Aorta (tissue), 5 donors: ENCODE results near the gene PDE6D. TPM values are rescaled to one million over a fixed set of nuclear protein-coding genes. Genes with fewer than 3 reads are reported as not detected.

ENCODE experiments used
- ATAC-seq: fragments of 200-7000 bp; cut with Tn5 transposase; one replicate; pipeline ENCODE4 v1.9.1; 2022; ENCODE audit warnings: moderate library complexity; ENCODE audit not compliant: low FRiP score
- DNase-seq, 2 donors: peaks; one replicate each; pipeline ENCODE4 v3.0.0-alpha.2; 2020
- H3K27ac ChIP-seq, 2 donors: one replicate each; pipeline ENCODE4 v1.5.1; 2013; ENCODE audit warnings: low read length in 2 of 2, mild to moderate bottlenecking in 2 of 2, moderate library complexity in 2 of 2, control low read depth in 1 of 2, inconsistent platforms in 1 of 2, low read depth in 1 of 2
- H3K27me3 ChIP-seq, 2 donors: one replicate each; pipeline ENCODE4 v1.6.1; 2013; ENCODE audit warnings: control low read depth in 1 of 2, low read length in 1 of 2, mild to moderate bottlenecking in 1 of 2, moderate library complexity in 1 of 2; ENCODE audit not compliant: insufficient read depth in 2 of 2, control insufficient read depth in 1 of 2
- H3K36me3 ChIP-seq, 2 donors: one replicate each; pipeline ENCODE4 v1.6.1; 2013; ENCODE audit warnings: control low read depth in 1 of 2, low read length in 1 of 2, mild to moderate bottlenecking in 1 of 2; ENCODE audit not compliant: insufficient read depth in 2 of 2, control insufficient read depth in 1 of 2
- H3K4me1 ChIP-seq, 2 donors: one replicate each; pipeline ENCODE4 v1.6.1; 2013; ENCODE audit warnings: low read length in 2 of 2, control low read depth in 1 of 2, mild to moderate bottlenecking in 1 of 2, moderate library complexity in 1 of 2; ENCODE audit not compliant: insufficient read depth in 2 of 2, control insufficient read depth in 1 of 2
- H3K4me3 ChIP-seq, 2 donors: one replicate each; pipeline ENCODE4 v1.5.1; 2013; ENCODE audit warnings: low read length in 2 of 2, control low read depth in 1 of 2, mild to moderate bottlenecking in 1 of 2
- H3K9me3 ChIP-seq: one replicate; pipeline ENCODE4 v1.6.1; 2013; ENCODE audit warnings: mild to moderate bottlenecking, low read length; ENCODE audit not compliant: control insufficient read depth
- WGBS, 2 donors: extraction: QIAGEN DNeasy Blood & Tissue Kit; methylation state at CpG; one replicate each; pipeline ENCODE4 v1.1.7; 2013; 5-methylcytosine and 5-hydroxymethylcytosine counted together
- intact Hi-C, 2 donors: fragments of 100-400 bp; cut with DNase I; formaldehyde crosslinking; loops; one replicate each; pipeline versions ENCODE4 v1.14.2 to v1.15.0; 2022
- polyA plus RNA-seq, 2 donors: library from polyadenylated mRNA; stranded (reverse); fragments of 200-250 nt; gene quantifications; one replicate each; pipeline ENCODE4 v1.2.3, GENCODE V29; 2013
- total RNA-seq, 2 donors: library from RNA; stranded (reverse); fragmentation: NEBNext Ultra II Directional; extraction: Animal tissue kit (Norgen Biotek cat#: 25700); gene quantifications; one replicate each; pipeline ENCODE4 v1.2.1, GENCODE V29; 2021
- donor health status: healthy with polysubstance abuse.
- donor health status: Bipolar disorder and iron deficiency.
- donor health status: DM: no; HTN: no; CAD: no.
- donor health status: DM: no; HTN: no; CAD: no.
- donor health status: DM: yes; HTN: yes; CAD: no.

The PDE6D gene
- total and polyA plus RNA-seq, 4 donors = 22.9 to 26.9 (median 24.8) TPM

DNA sequence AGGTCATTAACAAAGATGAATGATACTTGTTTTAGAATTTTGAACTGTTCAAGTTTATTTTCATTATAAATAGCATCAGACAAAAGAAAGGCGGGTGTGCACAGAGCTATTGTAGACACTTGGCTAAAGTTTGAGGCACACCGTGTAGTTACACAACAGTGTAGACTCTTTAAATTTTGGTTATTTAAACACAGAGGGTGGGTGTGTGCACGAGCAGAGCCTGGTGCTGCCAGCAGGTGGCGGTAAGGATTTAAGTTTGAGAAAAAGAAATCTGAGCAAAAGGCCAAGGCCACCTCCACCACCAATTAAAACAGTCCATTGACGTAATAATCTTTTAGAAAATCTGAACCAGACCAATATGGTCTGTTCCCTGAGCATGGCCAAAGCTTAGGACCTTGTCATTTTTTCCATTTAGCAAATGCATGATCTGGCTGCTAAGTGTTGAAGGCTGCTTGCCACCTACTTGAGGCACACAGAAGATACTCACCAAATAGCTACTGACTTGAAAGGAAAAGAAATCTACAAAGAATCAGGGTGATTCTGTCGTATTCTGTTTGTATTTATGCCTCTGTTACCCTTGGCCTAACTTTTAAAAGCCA, 19.5 kb upstream of the PDE6D start:
- H3K9me3 ChIP-seq = no peaks in the 10 kb centered on the region
- intact Hi-C loops = no loop called here
- no peak overlapping the region for H3K4me3 ChIP-seq
- peaks cover 4 to 11% of the 10 kb centered on the region in 2 donors for H3K36me3 ChIP-seq
- H3K27me3 ChIP-seq = no peaks in the 10 kb centered on the region
- DNase-seq = no peak
- H3K27ac ChIP-seq = no peak overlapping the region
- no peaks in the 10 kb centered on the region for H3K4me1 ChIP-seq
- ATAC-seq = no peak
- 39 to 45% methylated on average over 6 of the region's 6 CpGs for WGBS, 2 donors

- ATAC-seq (no peak), DNase-seq (no peak)
- 83 to 84% methylated on average over 9 of the region's 9 CpGs for WGBS, 2 donors
- Histone ChIP-seq H3K4me1 (no peaks in the 10 kb centered on the region), H3K27me3 (no peaks in the 10 kb centered on the region), H3K27ac (no peak overlapping the region), H3K9me3 (no peaks in the 10 kb centered on the region), H3K4me3 (no peak overlapping the region), H3K36me3 (peaks cover 10 to 11% of the 10 kb centered on the region in 2 donors)
- intact Hi-C loops = no loop called here
Observed at GRCh38 chr2:231795525-231796327, 14.6 kb upstream of the PDE6D start.

DNA sequence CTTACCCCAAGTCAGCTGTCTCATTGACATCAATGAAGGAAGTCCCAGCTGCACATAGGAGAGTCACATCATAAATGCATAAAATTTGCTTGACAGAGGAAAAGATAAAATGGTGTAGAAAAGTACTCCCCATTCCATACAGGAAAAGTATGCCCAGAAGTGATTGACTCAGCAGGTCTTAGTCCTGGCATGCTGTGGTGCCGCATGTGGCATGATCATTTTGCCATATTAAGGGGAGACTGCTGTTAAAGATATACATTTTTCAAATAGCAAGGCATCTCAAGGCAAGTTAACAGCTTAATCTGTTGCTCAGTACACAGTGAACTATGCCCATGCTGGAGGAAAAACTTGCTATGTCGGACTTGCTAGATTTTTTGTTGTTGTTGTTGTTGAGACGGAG, 13.3 kb upstream of the PDE6D start:
- 91 to 95% methylated on average over 3 of the region's 3 CpGs for WGBS, 2 donors

GRCh38 chr2:231791107-231791506, 10.0 kb upstream of the PDE6D start:
- Histone ChIP-seq H3K27me3 (no peaks in the 10 kb centered on the region), H3K4me3 (no peak overlapping the region), H3K36me3 (peaks cover 4 to 9% of the 10 kb centered on the region in 2 donors), H3K27ac (no peak overlapping the region), H3K4me1 (peaks cover 0 to 5% of the 10 kb centered on the region in 2 donors), H3K9me3 (no peaks in the 10 kb centered on the region)
- ATAC-seq (no peak), DNase-seq (no peak)
- 61 to 69% methylated on average over 3 of the region's 3 CpGs for WGBS, 2 donors
- intact Hi-C loops = no loop called here

More for the DNA sequence above, 13.3 kb upstream of the PDE6D start:
- ATAC-seq = no peak
- H3K27ac ChIP-seq = no peak overlapping the region
- H3K4me3 ChIP-seq = no peak overlapping the region
- intact Hi-C loops = no loop called here
- no peak for DNase-seq
- no peaks in the 10 kb centered on the region for H3K9me3 ChIP-seq
- H3K4me1 ChIP-seq = no peaks in the 10 kb centered on the region
- peaks cover 10 to 11% of the 10 kb centered on the region in 2 donors for H3K36me3 ChIP-seq
- no peaks in the 10 kb centered on the region for H3K27me3 ChIP-seq

DNA sequence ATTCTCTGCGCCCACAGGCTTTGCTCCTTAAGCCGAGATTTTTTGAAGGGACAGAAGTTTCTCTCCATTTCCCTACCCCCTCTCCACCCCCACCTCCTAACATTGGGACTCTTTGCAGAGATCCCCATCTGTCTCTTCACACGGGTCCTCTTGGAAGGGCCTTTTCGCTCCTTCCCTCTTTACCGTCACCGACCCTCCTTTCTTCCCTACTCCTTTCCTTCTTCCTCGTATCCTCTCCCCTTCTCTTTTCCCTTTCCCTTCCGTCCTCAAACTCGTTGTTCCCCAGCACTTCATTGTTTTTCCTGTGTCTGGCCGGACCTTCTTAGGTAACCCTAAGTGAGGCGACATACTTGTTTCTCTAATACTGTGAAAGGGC, 5.8 kb upstream of the PDE6D start:
- 8 to 9% methylated on average over 11 of the region's 11 CpGs for WGBS, 2 donors
- peak overlapping the region; percentile 86 to 89 for H3K4me3 ChIP-seq
- ATAC-seq = no peak
- peaks cover 4 to 5% of the 10 kb centered on the region in 2 donors for H3K36me3 ChIP-seq
- peaks cover 2 to 10% of the 10 kb centered on the region in 2 donors for H3K4me1 ChIP-seq
- H3K27ac ChIP-seq = no peak overlapping the region
- no peak for DNase-seq
- intact Hi-C loops = loop anchor here in 1 of 2 donors (10.0 kb wide), 1 partner anchor 182 kb away; no protein-coding TSS in a partner anchor
- H3K9me3 ChIP-seq = no peaks in the 10 kb centered on the region
- no peaks in the 10 kb centered on the region for H3K27me3 ChIP-seq

DNA sequence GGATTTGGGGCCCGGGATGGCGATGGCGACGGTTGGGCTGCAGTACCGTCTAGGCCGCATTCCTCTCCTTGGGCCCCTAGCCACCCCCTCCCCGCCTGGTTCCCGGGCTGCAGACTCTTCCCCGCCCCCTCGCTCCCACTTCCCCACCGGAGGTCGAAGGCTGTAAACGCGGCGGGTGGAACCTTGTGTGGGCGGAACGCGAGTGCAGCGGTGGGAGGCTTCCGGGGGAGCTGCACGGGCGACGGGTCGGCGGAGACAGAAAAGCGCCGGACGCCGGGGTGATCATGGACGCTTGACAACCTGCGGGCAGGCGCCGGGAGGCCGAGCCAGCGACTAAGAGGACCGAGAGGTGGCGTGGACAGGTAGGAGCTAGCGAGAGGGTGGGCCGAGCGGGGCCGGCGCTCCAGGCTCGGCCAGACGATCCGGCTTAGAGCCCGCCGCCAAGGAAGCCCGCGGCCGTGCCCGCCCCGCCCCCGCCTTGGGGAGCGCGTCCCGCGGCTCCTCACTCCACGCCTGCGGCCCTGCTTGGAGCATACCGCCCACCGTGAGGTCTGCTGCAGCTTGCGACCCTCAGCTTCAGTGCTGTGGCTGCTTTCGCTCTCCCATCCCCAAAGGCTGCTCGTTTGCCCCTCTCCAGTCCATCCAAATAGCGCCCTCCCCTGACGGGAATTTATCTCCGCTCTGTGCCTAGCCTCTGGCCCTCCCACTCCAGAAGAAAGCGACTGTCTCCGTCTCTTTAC, 5.3 kb upstream of the PDE6D start, which contains the start of gene COPS7B:
COPS7B (plus strand) TSS at position 269 of the 740 bp plus-strand sequence. CDS start 2,126 bp downstream, outside the sequence.
- H3K27ac ChIP-seq = peak within 1 kb of the TSS in 1 of 2 donors; percentile 13
- H3K4me1 ChIP-seq = peaks cover 2 to 10% of the 10 kb centered on the region in 2 donors
- H3K9me3 ChIP-seq = no peaks in the 10 kb centered on the region

GRCh38 chr2:231785822-231786176, 4.7 kb upstream of the PDE6D start:
- Histone ChIP-seq H3K9me3 (no peaks in the 10 kb centered on the region), H3K27me3 (no peaks in the 10 kb centered on the region), H3K36me3 (no peaks in the 10 kb centered on the region), H3K27ac (no peak overlapping the region), H3K4me1 (peaks cover 2 to 10% of the 10 kb centered on the region in 2 donors), H3K4me3 (peak overlapping the region; percentile 86 to 89)
- 40% methylated on average over 6 of the region's 6 CpGs for WGBS, 2 donors
- ATAC-seq = no peak
- no peak for DNase-seq
- intact Hi-C loops = loop anchor here in 1 of 2 donors (10.0 kb wide), 1 partner anchor 181 kb away; no protein-coding TSS in a partner anchor

More for the DNA sequence above, 5.3 kb upstream of the PDE6D start, which contains the start of gene COPS7B:
- H3K4me3 ChIP-seq = peak within 1 kb of the TSS; percentile 86 to 89
- intact Hi-C loops = loop anchor here in 1 of 2 donors (10.0 kb wide), 1 partner anchor 182 kb away; no protein-coding TSS in a partner anchor
- DNase-seq (peak; percentile 86 to 92), ATAC-seq (peak; percentile 83)
- H3K36me3 ChIP-seq = no peaks in the 10 kb centered on the region
- no peaks in the 10 kb centered on the region for H3K27me3 ChIP-seq
- WGBS, 2 donors = 0 to 1% methylated on average over 53 to 69 of the region's 69 CpGs

DNA sequence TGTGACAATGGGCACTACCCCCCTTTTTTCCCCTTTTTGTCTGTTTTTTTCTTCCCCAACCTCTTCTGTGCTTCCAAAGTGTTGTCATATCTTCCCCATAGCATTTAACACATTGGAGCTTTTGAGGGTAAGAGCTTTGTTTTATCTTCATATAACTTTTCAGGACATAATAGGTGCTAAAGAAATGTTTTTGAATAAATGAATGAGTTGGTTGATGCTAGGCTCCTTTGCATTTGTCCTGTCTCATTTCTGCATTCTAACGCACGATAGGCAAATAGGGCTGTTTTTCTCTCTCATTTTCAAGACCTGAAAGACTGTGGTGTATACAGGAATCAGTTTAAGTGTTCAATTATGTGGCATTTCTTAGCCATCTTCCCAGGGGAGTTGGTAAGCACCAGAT, 4.3 kb upstream of the PDE6D start:
- no peaks in the 10 kb centered on the region for H3K27me3 ChIP-seq
- no peaks in the 10 kb centered on the region for H3K9me3 ChIP-seq
- H3K4me1 ChIP-seq = peaks cover 2 to 10% of the 10 kb centered on the region in 2 donors
- intact Hi-C loops = loop anchor here in 1 of 2 donors (10.0 kb wide), 1 partner anchor 181 kb away; no protein-coding TSS in a partner anchor
- H3K4me3 ChIP-seq = no peak overlapping the region
- WGBS, 2 donors = 87 to 88% methylated on average over 2 of the region's 2 CpGs
- H3K36me3 ChIP-seq = no peaks in the 10 kb centered on the region
- DNase-seq = no peak
- no peak overlapping the region for H3K27ac ChIP-seq
- ATAC-seq = no peak
